Measurements from ENCODE around the gene HOOK1.

Gene HOOK1

GRCh38 chr1:59771361-59771760, 43.4 kb upstream of the HOOK1 start:
- TF ChIP-seq, protein P1, sequence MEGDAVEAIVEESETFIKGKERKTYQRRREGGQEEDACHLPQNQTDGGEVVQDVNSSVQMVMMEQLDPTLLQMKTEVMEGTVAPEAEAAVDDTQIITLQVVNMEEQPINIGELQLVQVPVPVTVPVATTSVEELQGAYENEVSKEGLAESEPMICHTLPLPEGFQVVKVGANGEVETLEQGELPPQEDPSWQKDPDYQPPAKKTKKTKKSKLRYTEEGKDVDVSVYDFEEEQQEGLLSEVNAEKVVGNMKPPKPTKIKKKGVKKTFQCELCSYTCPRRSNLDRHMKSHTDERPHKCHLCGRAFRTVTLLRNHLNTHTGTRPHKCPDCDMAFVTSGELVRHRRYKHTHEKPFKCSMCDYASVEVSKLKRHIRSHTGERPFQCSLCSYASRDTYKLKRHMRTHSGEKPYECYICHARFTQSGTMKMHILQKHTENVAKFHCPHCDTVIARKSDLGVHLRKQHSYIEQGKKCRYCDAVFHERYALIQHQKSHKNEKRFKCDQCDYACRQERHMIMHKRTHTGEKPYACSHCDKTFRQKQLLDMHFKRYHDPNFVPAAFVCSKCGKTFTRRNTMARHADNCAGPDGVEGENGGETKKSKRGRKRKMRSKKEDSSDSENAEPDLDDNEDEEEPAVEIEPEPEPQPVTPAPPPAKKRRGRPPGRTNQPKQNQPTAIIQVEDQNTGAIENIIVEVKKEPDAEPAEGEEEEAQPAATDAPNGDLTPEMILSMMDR (conservative IDR thresholded peaks at IDR 0.05; ENCODE audit: low read length) = no peak
- no peak for DNase-seq (ENCODE audit: low read depth)
- H3K4me3 ChIP-seq (ENCODE audit: low read length) = no peak overlapping the region

DNA sequence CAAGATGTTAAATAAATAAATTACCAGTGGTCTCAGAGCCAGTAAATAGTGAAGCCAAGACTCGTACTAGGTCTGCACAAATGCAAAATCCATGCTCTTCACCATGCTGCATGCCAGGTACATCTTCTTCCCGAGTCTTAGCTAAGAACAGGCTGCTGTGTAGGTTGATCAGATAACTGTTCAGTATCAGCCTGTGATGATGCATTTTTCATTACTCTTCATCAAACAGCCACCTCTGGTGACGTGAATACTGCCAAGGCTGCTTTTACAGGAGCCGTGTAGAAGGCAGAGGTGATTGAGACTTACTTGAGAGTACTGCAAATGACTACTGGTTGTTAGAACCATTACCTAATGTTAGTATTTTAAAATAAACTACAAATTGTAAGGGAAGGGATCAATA, 39.3 kb upstream of the HOOK1 start:
- TF ChIP-seq, protein P1 (conservative IDR thresholded peaks at IDR 0.05; ENCODE audit: low read length) = no peak

DNA sequence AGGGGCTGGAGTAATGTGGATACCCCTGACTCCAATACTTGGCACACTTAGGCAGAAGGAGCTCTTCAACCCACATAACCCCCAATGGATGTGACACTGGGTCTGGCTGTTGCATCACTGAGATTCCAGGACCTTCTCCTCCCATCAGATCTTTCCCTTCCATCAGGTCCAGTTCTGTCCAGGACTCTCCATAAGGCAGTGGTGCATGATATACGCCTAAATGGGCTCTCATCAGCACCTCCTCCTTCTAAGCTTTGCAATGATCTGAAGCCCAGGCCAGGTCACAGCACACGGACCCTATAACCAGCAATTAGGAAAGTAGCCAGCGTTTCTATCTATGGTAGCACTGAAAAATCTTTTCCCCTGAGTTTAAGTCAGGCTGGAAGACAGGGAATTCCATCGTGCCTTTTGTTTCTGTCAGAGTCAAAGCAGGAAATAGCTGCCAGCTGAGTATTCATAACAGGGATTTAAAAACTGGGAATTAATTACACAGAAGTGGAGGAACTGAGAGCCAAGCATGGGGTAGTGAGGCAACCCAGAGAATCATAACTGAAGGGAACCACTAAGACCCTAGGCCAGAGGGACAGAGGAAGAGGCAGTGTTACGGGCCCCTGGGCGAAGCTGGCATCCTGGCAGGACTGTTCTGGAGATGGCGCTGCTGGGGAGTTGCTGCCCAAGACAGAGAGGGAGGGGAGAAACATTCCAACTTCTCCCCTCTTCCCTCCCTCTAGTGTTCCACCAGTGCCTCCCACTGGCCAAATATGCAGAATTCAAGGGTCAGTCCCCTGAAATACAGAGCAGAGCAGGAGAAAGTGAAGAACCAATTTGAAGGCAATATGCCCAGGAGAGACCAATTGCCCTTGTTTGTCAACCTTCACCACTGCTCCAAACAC, 37.5 kb upstream of the HOOK1 start:
- peak; percentile 74 for DNase-seq (ENCODE audit: low read depth)
- H3K4me3 ChIP-seq (ENCODE audit: low read length) = no peak overlapping the region
- TF ChIP-seq, protein P1 (conservative IDR thresholded peaks at IDR 0.05; ENCODE audit: low read length) = peak; percentile 14; the same call in 1 of the 2 replicates

More for the DNA sequence above, 39.3 kb upstream of the HOOK1 start:
- H3K4me3 ChIP-seq (ENCODE audit: low read length) = no peak overlapping the region
- no peak for DNase-seq (ENCODE audit: low read depth)

GRCh38 chr1:59779949-59780348, 34.8 kb upstream of the HOOK1 start:
- no peak for DNase-seq (ENCODE audit: low read depth)
- TF ChIP-seq, protein P1 (conservative IDR thresholded peaks at IDR 0.05; ENCODE audit: low read length) = no peak

GRCh38 chr1:59788825-59789224, 25.9 kb upstream of the HOOK1 start:
- no peak overlapping the region for H3K4me3 ChIP-seq (ENCODE audit: low read length)
- TF ChIP-seq, protein P1 (conservative IDR thresholded peaks at IDR 0.05; ENCODE audit: low read length) = no peak
- DNase-seq (ENCODE audit: low read depth) = no peak

More at GRCh38 chr1:59779949-59780348, 34.8 kb upstream of the HOOK1 start:
- H3K4me3 ChIP-seq (ENCODE audit: low read length) = no peak overlapping the region

DNA sequence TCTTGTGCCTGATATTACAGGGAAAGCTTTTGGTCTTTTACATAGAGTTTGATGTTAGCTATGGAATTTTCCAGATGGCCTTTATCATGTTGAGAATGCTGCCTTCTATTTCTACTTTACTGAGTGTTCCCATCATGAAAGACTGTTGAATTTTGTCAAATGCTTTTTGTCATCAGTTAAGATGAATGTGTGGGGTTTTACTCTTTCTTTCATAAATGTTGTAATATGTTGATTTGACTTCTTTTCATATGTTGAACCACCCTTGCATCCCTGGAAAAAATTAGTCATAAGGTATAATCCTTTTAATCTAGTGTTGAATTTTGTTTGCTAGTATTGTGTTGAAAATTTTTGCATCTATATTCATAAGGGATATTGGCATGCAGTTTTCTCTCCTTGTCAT, 16.1 kb upstream of the HOOK1 start:
- no peak for DNase-seq (ENCODE audit: low read depth)
- TF ChIP-seq, protein P1 (conservative IDR thresholded peaks at IDR 0.05; ENCODE audit: low read length) = no peak
- no peak overlapping the region for H3K4me3 ChIP-seq (ENCODE audit: low read length)

DNA sequence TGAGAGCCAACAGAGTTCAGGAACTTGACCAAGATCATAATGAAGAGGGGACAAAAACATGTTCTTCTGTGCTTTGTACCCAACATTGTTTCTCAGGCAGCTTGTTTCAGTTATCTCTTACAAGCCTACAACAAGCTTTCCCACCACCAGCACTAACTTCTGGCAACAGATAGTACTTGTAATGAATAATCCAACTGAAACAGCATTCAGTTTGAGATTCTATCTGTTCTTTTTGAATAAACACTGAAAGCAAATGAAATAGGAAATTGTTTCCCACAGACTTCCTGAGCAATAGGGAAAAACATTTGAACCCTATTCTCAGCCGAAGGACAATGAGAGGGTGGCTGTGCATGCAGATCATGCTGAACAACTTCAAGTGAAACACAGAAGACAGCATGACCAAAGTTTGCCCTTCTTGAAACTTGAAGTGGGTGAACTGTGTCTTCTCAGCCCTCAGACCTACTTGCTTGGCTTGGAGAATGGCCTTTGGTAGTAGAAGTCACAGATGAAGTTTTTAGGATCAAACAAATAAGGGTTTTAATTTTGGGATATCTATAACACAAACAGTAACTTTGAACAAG, 11.2 kb upstream of the HOOK1 start:
- no peak for DNase-seq (ENCODE audit: low read depth)

More for the DNA sequence above, 11.2 kb upstream of the HOOK1 start:
- H3K4me3 ChIP-seq (ENCODE audit: low read length) = no peak overlapping the region
- TF ChIP-seq, protein P1 (conservative IDR thresholded peaks at IDR 0.05; ENCODE audit: low read length) = no peak

Data from AG10803 (cell line).